Activated CD8-positive, alpha-beta memory T cell treated with anti-CD3 and anti-CD28 coated beads for 36 hours (primary cell): ENCODE results near the gene PIM2. TPM values are rescaled to one million over a fixed set of nuclear protein-coding genes. Genes with fewer than 3 reads are reported as not detected.
"Not testable (repeated sequence)": the region's sequence is repeated elsewhere in the genome, so short reads cannot be mapped to it uniquely, and the experiment has no call there.

Experiments
- CTCF ChIA-PET: fragments of 350-600 bp; sonication (Branson Sonifier 250); formaldehyde crosslinking; loops from one replicate; lab custom pipeline; 2021; ENCODE audit warnings: antibody characterized with exemption; lab: Charles Lee
- POLR2A ChIA-PET: fragments of 350-600 bp; sonication (Branson Sonifier 250); formaldehyde crosslinking; loops from one replicate; lab custom pipeline; 2021; ENCODE audit warnings: antibody characterized with exemption; lab: Charles Lee
- total RNA-seq, 2 experiments: library from RNA; stranded (reverse); gene quantifications; one replicate each; pipeline ENCODE4 v1.2.3, GENCODE V29; 2021

PIM2 gene
- total RNA-seq, 2 experiments from 2014 or later, result 275 to 277 TPM

GRCh38 chrX:48896611-48897011, 22.2 kb downstream of the PIM2 start:
- ChIA-PET CTCF (no interaction called here), POLR2A (interaction anchor here (0.6 to 2.0 kb wide), 2 partner anchors 16 to 24 kb away, joined by 3 to 14 read pairs; partner anchors contain the start of gene SLC35A2)

- ChIA-PET CTCF (no interaction called here), POLR2A (no interaction called here)
Observed at GRCh38 chrX:48894891-48895290, 23.9 kb downstream of the PIM2 start.

DNA sequence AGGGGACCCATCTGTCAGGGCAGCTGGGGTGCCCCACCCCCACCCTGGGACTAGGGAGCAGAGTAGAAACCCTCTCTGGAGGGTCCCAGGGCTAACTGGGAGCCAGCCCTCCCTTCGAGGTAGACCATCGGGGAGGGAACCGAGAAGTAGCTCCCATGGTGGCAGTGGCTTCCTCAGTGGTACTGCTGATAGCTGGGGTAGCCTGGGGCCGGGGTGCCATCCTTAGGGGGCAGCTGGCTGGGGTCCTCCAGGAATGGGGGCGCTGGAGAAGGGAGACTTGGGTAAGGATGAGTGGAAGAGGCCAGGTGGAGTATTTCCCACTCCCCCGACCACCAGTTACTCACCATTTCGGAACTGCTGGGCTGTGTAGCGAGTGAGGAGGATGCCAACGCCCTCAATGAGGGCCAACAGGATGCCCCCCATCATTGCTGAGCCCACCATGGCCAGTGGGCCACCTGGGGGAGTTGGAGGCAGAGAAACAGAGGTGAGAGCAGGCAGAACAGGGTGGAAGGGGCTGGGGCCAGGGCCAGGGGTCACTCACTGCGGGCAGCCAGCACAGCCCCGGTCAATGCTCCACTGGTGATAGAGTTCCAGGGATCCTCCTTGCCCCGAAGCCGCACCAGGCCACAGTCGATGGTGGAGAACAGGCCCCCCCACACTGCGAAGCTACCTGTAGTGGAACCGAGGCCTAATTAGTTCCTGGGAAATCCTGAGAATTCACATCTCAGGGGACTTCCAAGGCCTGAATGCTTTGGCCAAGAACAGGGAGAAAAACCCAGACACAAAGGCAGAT, 25.1 kb downstream of the PIM2 start:
- ChIA-PET CTCF (no interaction called here), POLR2A (no interaction called here)

GRCh38 chrX:48892896-48893295, 25.9 kb downstream of the PIM2 start:
- CTCF ChIA-PET, result interaction anchor here (1.2 kb wide), 1 partner anchor 53 kb away, joined by 4 read pairs; no protein-coding TSS in a partner anchor
- POLR2A ChIA-PET, result no interaction called here

- ChIA-PET CTCF (interaction anchor here (0.5 to 1.3 kb wide), 7 partner anchors 25 to 149 kb away, joined by 3 to 5 read pairs (median 4); partner anchors contain the start of gene GRIPAP1), POLR2A (interaction anchor here (0.5 to 1.4 kb wide), 5 partner anchors 26 to 90 kb away, joined by 3 to 5 read pairs (median 3); partner anchors contain the start of gene HDAC6)
Observed at GRCh38 chrX:48891402-48892288, 27.2 kb downstream of the PIM2 start.

DNA sequence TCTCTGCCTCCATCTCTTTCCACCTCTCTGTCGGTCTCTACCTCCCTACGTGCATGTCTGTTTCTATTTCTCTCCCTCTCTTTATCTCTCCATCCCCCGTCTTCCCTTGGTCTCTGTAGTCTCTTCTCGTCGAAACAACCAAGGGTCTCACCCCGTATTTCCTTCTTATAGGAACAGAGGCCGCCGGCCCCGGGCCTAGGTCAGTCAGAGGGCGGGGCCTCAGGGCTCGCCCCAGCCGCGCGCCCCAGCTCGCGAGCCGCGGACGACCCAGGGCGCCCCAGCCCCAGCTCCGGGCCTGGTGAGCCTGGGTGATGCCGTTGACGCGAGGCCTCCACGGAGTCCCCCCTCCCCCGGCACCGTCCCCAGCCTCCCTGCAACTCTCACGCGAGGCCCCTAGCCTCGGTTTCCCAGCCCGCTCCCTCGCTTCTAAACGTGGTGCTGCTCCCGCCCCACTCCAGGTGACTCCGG, 27.9 kb downstream of the PIM2 start:
- POLR2A ChIA-PET, result interaction anchor here (0.8 to 1.4 kb wide), 3 partner anchors 52 to 89 kb away, joined by 3 to 4 read pairs (median 3); partner anchors contain the start of gene HDAC6
- CTCF ChIA-PET, result interaction anchor here (0.5 to 1.3 kb wide), 7 partner anchors 26 to 148 kb away, joined by 3 to 5 read pairs (median 4); partner anchors contain the start of gene GRIPAP1

GRCh38 chrX:48890296-48890925, 28.4 kb downstream of the PIM2 start:
- CTCF ChIA-PET, result interaction anchor here (1.2 kb wide), 2 partner anchors 26 to 56 kb away, joined by 4 to 5 read pairs; no protein-coding TSS in a partner anchor
- POLR2A ChIA-PET, result interaction anchor here (1.4 kb wide), 1 partner anchor 53 kb away, joined by 4 read pairs; no protein-coding TSS in a partner anchor

- CTCF ChIA-PET, POLR2A ChIA-PET: not testable (repeated sequence)
Observed at GRCh38 chrX:48886586-48886985, 32.2 kb downstream of the PIM2 start.

DNA sequence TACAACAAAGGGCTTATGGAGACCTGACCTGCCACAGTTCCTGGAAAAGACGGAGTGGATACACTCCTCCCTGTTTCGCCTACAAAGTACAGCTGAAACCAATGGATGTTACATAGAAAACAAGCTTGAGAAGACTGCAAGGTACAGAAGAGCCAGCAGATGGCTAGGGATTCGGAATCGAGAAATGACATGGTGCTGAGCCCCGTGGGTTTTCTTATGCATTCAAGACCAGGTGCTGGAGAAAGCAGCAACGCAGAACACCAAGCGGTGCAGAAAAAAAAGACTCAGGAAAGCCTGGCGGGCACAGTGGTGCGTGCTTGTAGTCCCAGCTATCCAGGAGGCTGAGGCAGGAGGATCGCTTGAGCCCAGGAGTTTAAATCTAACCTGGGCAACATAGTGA, 35.1 kb downstream of the PIM2 start:
- ChIA-PET CTCF (no interaction called here), POLR2A (no interaction called here)

- CTCF ChIA-PET, POLR2A ChIA-PET: not testable (repeated sequence)
Observed at GRCh38 chrX:48876944-48877343, 41.9 kb downstream of the PIM2 start.

DNA sequence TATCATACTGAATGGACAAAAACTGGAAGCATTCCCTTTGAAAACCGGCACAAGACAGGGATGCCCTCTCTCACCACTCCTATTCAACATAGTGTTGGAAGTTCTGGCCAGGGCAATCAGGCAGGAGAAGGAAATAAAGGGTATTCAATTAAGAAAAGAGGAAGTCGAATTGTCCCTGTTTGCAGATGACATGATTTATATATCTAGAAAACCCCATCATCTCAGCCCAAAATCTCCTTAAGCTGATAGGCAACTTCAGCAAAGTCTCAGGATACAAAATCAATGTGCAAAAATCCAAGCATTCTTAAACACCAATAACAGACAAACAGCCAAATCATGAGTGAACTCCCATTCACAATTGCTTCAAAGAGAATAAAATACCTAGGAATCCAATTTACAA, 46.8 kb downstream of the PIM2 start:
- POLR2A ChIA-PET, CTCF ChIA-PET: not testable (repeated sequence)

GRCh38 chrX:48864210-48864609, 54.6 kb downstream of the PIM2 start:
- CTCF ChIA-PET, result no interaction called here
- POLR2A ChIA-PET, result no interaction called here

Other genes starting within 250 kb of the PIM2 start
- 10 to 100 TPM; 76.6 to 84.2 TPM for gene WAS, start 235.2 kb downstream of the PIM2 start, total RNA-seq
- 10 to 100 TPM; 30.8 to 33.1 TPM for gene SUV39H1, start 222.3 kb downstream of the PIM2 start, total RNA-seq
- not detected for gene GLOD5, start 157.3 kb downstream of the PIM2 start, total RNA-seq
- not detected for gene GATA1, start 132.4 kb downstream of the PIM2 start, total RNA-seq
- 10 to 100 TPM; 48.9 to 49.9 TPM for gene HDAC6, start 117.0 kb downstream of the PIM2 start, total RNA-seq
- gene ERAS, start 92.5 kb downstream of the PIM2 start, total RNA-seq, result under 1 TPM in 1 of 2 experiments, not detected in 1; 0.29 TPM
- 1 to 10 TPM; 1.8 to 3.0 TPM for gene PCSK1N, start 83.4 kb downstream of the PIM2 start, total RNA-seq
- gene TIMM17B, start 21.3 kb downstream of the PIM2 start, total RNA-seq, result 10 to 100 TPM; 82.4 to 85.3 TPM
- 10 to 100 TPM; 96.1 to 99.5 TPM for gene PQBP1, start 21.1 kb downstream of the PIM2 start, total RNA-seq
- 10 to 100 TPM; 27.3 to 29.7 TPM for gene SLC35A2, start 7.4 kb downstream of the PIM2 start, total RNA-seq
- 10 to 100 TPM; 63.9 to 64.5 TPM for gene OTUD5, start 38.6 kb upstream of the PIM2 start, total RNA-seq
- gene KCND1, start 52.8 kb upstream of the PIM2 start, total RNA-seq, result 1 to 10 TPM; 1.1 TPM
- 10 to 100 TPM; 60.8 TPM for gene GRIPAP1, start 83.2 kb upstream of the PIM2 start, total RNA-seq
- 10 to 100 TPM; 26.7 to 29.0 TPM for gene TFE3, start 124.3 kb upstream of the PIM2 start, total RNA-seq
- gene CCDC120, start 140.0 kb upstream of the PIM2 start, total RNA-seq, result 1 to 10 TPM; 3.7 to 4.0 TPM
- 10 to 100 TPM; 11.1 to 11.6 TPM for gene PRAF2, start 155.0 kb upstream of the PIM2 start, total RNA-seq
- 10 to 100 TPM; 40.3 to 40.6 TPM for gene WDR45, start 160.9 kb upstream of the PIM2 start, total RNA-seq
- 10 to 100 TPM; 21.3 to 21.4 TPM for gene GPKOW, start 204.7 kb upstream of the PIM2 start, total RNA-seq
- 1 to 10 TPM in 1 of 2 experiments, under 1 TPM in 1; 0.99 to 1.0 TPM for gene MAGIX, start 243.7 kb upstream of the PIM2 start, total RNA-seq